Measurements from ENCODE around the gene CCR9.
A peak's percentile ranks its signal among the peaks of the same experiment; 100 is the strongest.

The CCR9 gene, protein sequence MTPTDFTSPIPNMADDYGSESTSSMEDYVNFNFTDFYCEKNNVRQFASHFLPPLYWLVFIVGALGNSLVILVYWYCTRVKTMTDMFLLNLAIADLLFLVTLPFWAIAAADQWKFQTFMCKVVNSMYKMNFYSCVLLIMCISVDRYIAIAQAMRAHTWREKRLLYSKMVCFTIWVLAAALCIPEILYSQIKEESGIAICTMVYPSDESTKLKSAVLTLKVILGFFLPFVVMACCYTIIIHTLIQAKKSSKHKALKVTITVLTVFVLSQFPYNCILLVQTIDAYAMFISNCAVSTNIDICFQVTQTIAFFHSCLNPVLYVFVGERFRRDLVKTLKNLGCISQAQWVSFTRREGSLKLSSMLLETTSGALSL

DNA sequence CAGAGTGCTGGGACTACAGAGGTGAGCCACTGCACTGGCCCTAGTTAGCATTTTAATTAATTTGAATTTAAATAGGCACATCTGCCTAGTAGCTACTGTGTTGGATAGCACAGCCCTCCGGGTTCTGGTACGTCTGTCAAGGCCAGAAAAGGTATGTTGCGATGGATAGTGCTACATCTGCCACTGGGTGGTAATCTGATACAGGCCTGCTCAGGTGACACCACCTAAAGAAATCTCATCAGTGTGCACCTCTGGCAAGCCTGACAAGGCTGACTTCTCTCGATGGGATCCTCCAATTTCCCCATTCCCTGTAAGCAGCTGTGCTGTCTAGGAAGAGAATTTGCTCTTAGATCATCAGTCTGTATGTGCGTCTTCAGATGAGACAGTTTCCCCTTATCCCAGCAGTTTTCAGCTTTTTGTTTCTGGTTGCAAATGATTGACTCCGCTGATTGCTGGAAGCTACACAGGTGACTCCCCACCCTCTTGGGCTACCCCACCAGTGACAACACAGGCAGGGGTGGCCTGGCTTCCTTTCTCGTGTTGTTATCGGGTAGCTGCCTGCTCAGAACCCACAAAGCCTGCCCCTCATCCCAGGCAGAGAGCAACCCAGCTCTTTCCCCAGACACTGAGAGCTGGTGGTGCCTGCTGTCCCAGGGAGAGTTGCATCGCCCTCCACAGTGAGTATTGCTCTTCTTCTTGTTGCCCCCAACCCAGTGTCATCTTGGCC, at the start of gene CCR9:
Gene CCR9 (plus strand): TSS at position 565 of the 727 bp plus-strand sequence. CDS start 8,391 bp downstream, outside the sequence.
- H3K4me3 ChIP-seq (ENCODE audit: low read length, poor library complexity, severe bottlenecking): no peak within 1 kb of the TSS
- no peaks in the 10 kb centered on the region for H3K36me3 ChIP-seq (ENCODE audit: insufficient read depth, low read length)
- H3K9ac ChIP-seq (ENCODE audit: low read depth, low read length, poor library complexity, severe bottlenecking): no peak within 1 kb of the TSS
- H2AFZ ChIP-seq (ENCODE audit: low read length): no peak within 1 kb of the TSS
- no peaks in the 10 kb centered on the region for H3K27me3 ChIP-seq (ENCODE audit: insufficient read depth, low read length, poor library complexity, severe bottlenecking)
- peaks cover 19% of the 10 kb centered on the region for H3K4me1 ChIP-seq (ENCODE audit: insufficient read depth, low read length, poor library complexity, severe bottlenecking)
- H4K20me1 ChIP-seq (ENCODE audit: insufficient read depth, low read length, poor library complexity, severe bottlenecking): no peaks in the 10 kb centered on the region
- H3F3A ChIP-seq (ENCODE audit: low read depth): no peaks in the 10 kb centered on the region
- H3K4me2 ChIP-seq (ENCODE audit: low read depth, low read length, poor library complexity, severe bottlenecking): no peak within 1 kb of the TSS
- no peaks in the 10 kb centered on the region for H3K9me2 ChIP-seq (replicated peaks; ENCODE audit: low read depth, low read length)
- no peak for TF ChIP-seq EZH2phosphoT487 (IDR thresholded peaks at IDR 0.05; ENCODE audit: borderline replicate concordance)
- TF ChIP-seq, protein P1, sequence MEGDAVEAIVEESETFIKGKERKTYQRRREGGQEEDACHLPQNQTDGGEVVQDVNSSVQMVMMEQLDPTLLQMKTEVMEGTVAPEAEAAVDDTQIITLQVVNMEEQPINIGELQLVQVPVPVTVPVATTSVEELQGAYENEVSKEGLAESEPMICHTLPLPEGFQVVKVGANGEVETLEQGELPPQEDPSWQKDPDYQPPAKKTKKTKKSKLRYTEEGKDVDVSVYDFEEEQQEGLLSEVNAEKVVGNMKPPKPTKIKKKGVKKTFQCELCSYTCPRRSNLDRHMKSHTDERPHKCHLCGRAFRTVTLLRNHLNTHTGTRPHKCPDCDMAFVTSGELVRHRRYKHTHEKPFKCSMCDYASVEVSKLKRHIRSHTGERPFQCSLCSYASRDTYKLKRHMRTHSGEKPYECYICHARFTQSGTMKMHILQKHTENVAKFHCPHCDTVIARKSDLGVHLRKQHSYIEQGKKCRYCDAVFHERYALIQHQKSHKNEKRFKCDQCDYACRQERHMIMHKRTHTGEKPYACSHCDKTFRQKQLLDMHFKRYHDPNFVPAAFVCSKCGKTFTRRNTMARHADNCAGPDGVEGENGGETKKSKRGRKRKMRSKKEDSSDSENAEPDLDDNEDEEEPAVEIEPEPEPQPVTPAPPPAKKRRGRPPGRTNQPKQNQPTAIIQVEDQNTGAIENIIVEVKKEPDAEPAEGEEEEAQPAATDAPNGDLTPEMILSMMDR (conservative IDR thresholded peaks at IDR 0.05; ENCODE audit: low read length): no peak
- H3K79me2 ChIP-seq (ENCODE audit: insufficient read depth, low read length): no peaks in the 10 kb centered on the region
- H3K9me3 ChIP-seq (ENCODE audit: insufficient read depth, low read depth, low read length): no peaks in the 10 kb centered on the region

- Histone ChIP-seq H3K79me2 (ENCODE audit: insufficient read depth, low read length) (no peaks in the 10 kb centered on the region), H3K4me2 (ENCODE audit: low read depth, low read length, poor library complexity, severe bottlenecking) (no peak overlapping the region), H3K9ac (ENCODE audit: low read depth, low read length, poor library complexity, severe bottlenecking) (no peak overlapping the region), H3K27me3 (ENCODE audit: insufficient read depth, low read length, poor library complexity, severe bottlenecking) (no peaks in the 10 kb centered on the region), H3K4me1 (ENCODE audit: insufficient read depth, low read length, poor library complexity, severe bottlenecking) (no peaks in the 10 kb centered on the region), H3K4me3 (ENCODE audit: low read length, poor library complexity, severe bottlenecking) (no peak overlapping the region), H3K36me3 (ENCODE audit: insufficient read depth, low read length) (no peaks in the 10 kb centered on the region), H2AFZ (ENCODE audit: low read length) (no peak overlapping the region), H3K9me2 (replicated peaks; ENCODE audit: low read depth, low read length) (no peaks in the 10 kb centered on the region), H3F3A (ENCODE audit: low read depth) (no peaks in the 10 kb centered on the region), H4K20me1 (ENCODE audit: insufficient read depth, low read length, poor library complexity, severe bottlenecking) (no peaks in the 10 kb centered on the region), H3K9me3 (ENCODE audit: insufficient read depth, low read depth, low read length) (no peaks in the 10 kb centered on the region)
- TF ChIP-seq EZH2phosphoT487 (IDR thresholded peaks at IDR 0.05; ENCODE audit: borderline replicate concordance): no peak
- TF ChIP-seq, protein P1 (conservative IDR thresholded peaks at IDR 0.05; ENCODE audit: low read length): no peak
Measured at GRCh38 chr3:45838466-45838865, 47.9 kb upstream of the CCR9 start.

- peak overlapping the region; percentile 72 for H2AFZ ChIP-seq (ENCODE audit: low read length)
- H4K20me1 ChIP-seq (ENCODE audit: insufficient read depth, low read length, poor library complexity, severe bottlenecking): no peaks in the 10 kb centered on the region
- H3K9me3 ChIP-seq (ENCODE audit: insufficient read depth, low read depth, low read length): no peaks in the 10 kb centered on the region
- H3K4me2 ChIP-seq (ENCODE audit: low read depth, low read length, poor library complexity, severe bottlenecking): peak overlapping the region; percentile 76
- H3K4me1 ChIP-seq (ENCODE audit: insufficient read depth, low read length, poor library complexity, severe bottlenecking): peaks cover 11% of the 10 kb centered on the region
- TF ChIP-seq, protein P1 (conservative IDR thresholded peaks at IDR 0.05; ENCODE audit: low read length): no peak
- no peak for TF ChIP-seq EZH2phosphoT487 (IDR thresholded peaks at IDR 0.05; ENCODE audit: borderline replicate concordance)
- no peaks in the 10 kb centered on the region for H3K9me2 ChIP-seq (replicated peaks; ENCODE audit: low read depth, low read length)
- peak overlapping the region; percentile 83 for H3K4me3 ChIP-seq (ENCODE audit: low read length, poor library complexity, severe bottlenecking)
- no peaks in the 10 kb centered on the region for H3F3A ChIP-seq (ENCODE audit: low read depth)
- H3K9ac ChIP-seq (ENCODE audit: low read depth, low read length, poor library complexity, severe bottlenecking): peak overlapping the region; percentile 55
- no peaks in the 10 kb centered on the region for H3K36me3 ChIP-seq (ENCODE audit: insufficient read depth, low read length)
- H3K79me2 ChIP-seq (ENCODE audit: insufficient read depth, low read length): no peaks in the 10 kb centered on the region
- no peaks in the 10 kb centered on the region for H3K27me3 ChIP-seq (ENCODE audit: insufficient read depth, low read length, poor library complexity, severe bottlenecking)
Measured at GRCh38 chr3:45841420-45841756, 45.0 kb upstream of the CCR9 start.

Measured in Loucy (cell line).